Stimulated activated CD8-positive, alpha-beta memory T cell treated with anti-CD3 and anti-CD28 coated beads, Interleukin-12 subunit alpha, Interleukin-12 subunit beta, amount 100 ng/mL, for 4 hours (primary cell): ENCODE measurements around the gene DEPDC1B.
"Not testable (repeated sequence)": the region's sequence is repeated elsewhere in the genome, so short reads cannot be mapped to it uniquely, and the experiment has no call there.

Experiments
- DNase-seq: peaks from one replicate; pipeline ENCODE4 v3.0.0-alpha.2; 2020; ENCODE audit warnings: low read depth

Gene DEPDC1B

DNA sequence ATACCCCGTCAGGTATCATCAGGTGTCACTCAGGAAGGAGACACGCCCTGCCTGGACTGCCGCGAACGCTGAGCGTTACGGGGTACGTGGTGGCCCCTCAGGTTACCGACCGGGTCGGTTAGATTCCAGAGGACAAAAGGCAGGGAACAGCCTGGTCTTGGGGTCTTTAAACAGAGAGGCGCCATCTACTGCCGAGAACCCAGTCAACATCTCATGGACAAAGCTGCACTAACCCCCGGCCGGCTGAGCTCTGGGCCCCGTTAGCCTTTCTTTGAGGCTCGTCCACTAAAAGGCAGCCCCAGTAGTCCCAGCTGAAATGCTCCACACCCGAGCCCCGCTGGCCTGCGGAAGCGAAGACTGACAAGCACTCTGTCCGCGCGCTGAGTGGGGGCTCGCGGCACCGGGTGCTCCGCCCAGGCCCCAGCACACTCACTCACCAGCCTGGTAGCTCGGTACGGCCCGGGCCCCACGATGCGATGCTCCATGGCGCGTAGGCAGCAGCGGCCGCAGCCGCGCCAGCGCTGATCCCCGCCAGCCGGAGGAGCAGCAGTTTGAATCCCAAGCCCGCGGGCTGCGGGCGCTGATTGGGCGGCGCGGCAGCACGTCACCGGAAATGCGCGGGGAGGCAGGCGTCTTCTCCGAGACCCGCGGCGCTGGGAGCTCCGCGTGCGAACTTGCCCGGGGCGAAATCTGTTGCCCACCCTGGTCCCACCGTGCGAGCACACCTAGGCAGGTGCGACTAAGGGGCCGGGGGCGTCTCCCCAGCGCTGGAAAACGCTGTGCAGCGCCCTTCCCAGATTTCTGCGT is at the start of gene DEPDC1B:
TSS of gene DEPDC1B (minus strand) at position 558 of the 807 bp plus-strand sequence. CDS start at position 485, 73 bp downstream.
- DNase-seq = peak; percentile 78

DNA sequence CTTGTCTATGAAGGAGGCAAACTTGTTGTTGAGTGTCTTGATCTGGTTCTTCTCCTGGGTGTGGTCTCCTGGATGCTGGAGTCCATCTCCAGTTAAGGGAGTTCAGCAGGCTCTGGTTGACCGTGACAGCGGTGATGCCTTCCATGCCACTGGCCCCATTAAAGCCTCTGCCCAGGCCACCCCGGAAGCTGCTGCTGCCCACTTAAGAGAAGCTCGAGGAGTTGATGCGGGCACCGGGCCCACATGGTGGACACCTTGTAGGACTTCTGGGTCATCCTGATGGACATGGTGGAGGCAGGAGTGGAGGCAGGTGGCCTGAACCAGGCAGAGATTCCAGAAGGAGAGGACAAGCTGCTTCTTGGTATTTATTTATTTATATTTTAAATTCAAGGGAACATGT is 44.7 kb upstream of the DEPDC1B start:
- DNase-seq = no peak

DNA sequence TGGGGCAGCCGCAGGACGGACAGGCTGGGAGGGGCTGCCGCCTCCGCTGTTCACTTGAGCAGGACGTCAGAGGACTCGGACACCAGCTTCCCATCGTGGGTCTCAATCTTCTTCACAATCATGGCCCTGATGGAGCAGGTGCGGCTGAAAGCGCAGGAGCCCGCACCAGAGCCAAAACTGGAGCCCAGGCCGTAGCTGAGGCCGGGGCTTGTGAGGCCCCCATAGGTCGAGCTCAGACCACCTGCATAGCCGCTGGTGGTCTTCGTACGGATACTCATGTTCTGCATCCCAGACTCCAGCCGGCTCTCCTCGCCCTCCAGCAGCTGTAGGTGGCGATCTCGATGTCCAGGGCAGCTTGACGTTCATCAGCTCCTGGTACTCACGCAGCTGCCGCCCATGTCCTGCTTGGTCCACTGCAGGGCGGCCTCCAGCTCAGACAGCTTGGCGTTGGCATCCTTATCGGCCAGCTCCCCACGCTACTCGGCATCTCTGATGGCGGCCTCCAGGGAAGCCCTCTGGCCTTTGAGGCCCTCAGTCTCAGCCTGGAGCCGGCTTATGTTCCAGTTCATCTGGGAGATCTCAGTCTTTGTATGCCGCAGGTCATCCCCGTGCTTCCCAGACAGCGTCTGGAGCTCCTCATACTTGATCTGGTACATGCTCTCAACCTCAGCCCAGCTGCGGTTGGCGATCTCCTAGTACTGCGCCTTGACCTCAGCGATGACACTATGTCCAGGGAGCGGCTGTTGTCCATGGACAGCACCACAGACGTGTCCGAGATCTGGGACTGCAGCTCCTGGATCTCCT is 43.7 kb upstream of the DEPDC1B start:
- no peak for DNase-seq

DNA sequence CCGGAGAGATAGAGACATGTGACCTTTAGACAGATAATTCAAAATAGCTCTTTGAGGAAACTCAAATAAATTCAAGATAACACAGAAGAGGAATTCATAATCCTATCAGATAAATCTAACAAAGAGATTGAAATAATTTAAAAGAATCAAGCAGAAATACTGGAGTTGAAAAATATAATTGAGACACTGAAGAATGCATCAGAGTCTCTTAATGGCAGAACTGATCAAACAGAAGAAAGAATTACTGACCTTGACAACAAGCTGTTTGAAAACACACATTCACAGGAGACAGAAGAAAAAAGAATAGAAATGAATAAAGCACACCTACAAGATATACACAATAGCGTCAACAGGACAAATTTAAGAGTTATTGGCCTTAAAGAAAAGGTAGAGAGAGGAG is 40.4 kb upstream of the DEPDC1B start:
- DNase-seq = no peak

DNA sequence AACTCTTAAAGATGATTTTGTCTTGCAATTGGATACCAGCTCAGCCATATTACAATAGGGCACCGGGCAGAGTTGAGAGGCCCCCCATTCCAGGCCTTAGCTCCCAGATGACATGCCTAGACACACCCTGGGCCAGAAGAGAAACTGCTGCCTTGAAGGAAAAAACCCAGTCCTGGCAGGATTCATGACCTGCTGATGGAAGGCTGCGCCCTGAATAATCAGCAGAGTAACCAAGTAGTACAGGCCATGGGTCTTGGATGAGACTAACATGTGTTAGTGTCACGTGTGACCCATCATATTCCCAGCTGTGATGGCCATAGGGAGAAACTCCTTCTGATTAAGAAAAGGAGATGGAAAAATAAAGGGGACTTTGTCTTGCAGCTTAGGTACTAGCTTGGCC is 39.0 kb upstream of the DEPDC1B start:
- no peak for DNase-seq

DNA sequence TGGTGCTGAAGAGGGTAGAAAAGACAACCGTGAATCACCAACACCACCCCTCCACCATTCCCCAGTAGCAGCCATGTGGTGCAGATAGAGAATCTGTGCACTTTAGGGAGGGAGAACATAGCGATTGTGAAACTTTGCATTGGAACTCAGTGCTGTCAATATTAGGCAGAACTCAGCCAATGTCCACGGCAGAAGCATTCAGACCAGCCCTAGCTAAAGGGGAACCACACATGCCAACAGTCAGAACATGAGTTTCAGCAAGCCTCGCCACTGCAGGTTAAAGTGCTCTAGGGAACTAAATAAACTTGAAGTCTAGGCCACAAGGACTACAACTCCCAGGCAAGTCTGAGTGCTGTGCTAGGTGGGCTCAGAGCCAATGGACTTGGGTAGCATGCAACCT is 38.5 kb upstream of the DEPDC1B start:
- DNase-seq = no peak

- DNase-seq = not testable (repeated sequence)
Measured at GRCh38 chr5:60730858-60731257, 30.9 kb upstream of the DEPDC1B start.

GRCh38 chr5:60727033-60727679 is 27.2 kb upstream of the DEPDC1B start:
- no peak for DNase-seq

GRCh38 chr5:60724126-60724525 is 24.2 kb upstream of the DEPDC1B start:
- no peak for DNase-seq

DNA sequence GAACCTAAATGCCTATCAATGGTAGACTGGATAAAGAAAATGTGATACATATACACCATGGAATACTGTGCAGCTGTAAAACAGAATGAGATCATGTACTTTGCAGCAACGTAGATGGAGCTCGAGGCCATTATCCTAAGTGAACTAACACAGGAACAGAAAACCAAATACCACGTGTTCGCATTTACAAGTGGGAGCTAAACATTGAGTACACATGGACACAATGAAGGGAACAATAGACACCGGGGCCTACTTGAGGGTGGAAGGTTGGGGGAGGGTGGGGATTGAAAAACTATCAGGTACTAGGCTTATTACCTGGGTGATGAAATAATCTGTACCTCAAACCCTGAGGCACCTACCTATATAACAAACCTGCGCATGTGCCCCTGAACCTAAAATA is 22.4 kb upstream of the DEPDC1B start:
- DNase-seq = no peak

GRCh38 chr5:60719329-60719728 is 19.4 kb upstream of the DEPDC1B start:
- no peak for DNase-seq

DNA sequence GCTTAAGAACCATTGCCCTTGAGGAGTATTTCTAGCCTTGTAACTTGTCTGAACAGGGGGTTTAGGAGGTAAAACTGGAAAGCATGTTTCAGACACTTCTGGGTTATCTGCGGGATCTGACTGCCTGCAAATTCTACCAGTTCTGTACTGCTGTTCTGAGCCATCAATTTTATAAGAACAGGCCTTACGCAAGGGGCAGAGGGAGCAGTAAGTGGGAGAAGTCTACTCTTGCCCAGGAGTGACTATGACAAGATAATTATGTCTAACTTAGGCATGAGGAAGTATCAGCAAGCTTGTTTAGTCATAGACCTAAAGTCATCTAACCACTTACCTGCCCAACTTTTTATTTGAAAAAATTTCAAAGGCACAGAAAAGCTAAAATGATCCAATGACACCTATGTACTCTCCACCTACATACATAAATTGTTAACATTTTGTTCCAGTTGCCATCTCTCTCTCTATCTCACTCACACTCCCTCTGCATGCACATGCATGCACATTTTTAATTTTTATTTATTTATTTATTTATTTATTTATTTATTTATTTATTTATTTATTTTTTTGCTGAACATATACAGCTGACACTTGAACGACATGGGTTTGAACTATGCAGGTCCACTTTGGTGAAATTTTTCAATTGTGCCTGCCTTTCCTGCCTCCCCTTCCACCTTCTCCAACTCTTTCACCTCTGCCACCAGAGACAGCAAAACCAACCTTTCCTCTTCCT is 18.4 kb upstream of the DEPDC1B start:
- DNase-seq = no peak

GRCh38 chr5:60715201-60715928 is 15.4 kb upstream of the DEPDC1B start:
- not testable (repeated sequence) for DNase-seq

DNA sequence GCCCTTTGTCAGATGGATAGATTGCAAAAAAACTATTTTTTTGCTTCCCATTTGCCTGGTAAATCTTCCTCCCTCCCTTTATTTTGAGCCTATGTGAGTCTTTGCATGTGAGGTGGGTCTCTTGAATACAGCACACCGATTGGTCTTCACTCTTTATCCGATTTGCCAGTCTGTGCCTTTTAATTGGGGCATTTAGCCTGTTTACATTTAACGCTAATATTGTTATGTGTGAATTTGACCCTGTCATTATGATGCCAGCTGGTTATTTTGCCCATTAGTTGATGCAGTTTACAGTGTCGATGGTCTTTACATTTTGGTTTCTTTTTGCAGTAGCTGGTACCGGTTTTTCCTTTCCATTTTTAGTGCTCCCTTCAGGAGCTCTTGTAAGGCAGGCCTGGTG is 13.0 kb upstream of the DEPDC1B start:
- no peak for DNase-seq

- DNase-seq = not testable (repeated sequence)
Measured at GRCh38 chr5:60711892-60712291, 11.9 kb upstream of the DEPDC1B start.

GRCh38 chr5:60710362-60710761 is 10.4 kb upstream of the DEPDC1B start:
- no peak for DNase-seq

DNA sequence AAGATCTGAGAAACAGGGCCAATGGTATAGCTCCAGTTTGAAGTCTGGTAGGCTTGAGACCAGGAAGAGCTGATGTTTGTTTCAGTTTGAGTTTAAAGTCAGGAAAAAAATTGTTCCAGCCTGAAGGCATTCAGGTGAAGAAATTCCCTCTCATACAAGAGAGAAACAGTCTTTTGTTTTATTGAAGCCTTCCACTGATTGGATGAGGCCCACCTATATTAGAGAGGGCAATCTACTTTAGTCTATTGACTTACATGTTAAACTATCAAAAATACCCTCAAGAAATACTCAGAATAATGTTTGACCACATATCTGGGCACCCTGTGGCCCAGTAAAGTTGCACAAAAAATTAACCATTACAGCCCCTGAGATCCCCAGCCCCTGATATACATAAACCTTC is 5.2 kb upstream of the DEPDC1B start:
- DNase-seq = no peak

DNA sequence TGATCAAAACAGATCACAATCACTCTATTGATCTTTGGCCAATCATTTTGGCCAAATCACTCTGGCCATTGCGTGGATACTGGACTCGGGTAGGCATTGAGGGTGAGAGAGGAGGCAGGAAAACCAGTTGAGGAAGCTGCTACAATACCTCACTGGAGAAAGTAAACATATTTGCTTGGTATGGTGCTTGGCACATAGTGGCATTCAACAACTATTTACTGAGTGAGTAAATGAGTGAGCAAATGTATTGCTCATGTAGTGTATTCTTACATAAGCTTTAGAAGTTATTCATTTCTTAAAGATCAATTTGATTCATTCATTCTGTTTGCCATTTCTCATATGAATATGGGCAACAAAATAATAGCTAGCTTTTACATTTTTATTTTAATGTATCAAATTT is 4.0 kb upstream of the DEPDC1B start:
- no peak for DNase-seq

GRCh38 chr5:60701321-60701968 is 1.5 kb upstream of the DEPDC1B start:
- no peak for DNase-seq

DNA sequence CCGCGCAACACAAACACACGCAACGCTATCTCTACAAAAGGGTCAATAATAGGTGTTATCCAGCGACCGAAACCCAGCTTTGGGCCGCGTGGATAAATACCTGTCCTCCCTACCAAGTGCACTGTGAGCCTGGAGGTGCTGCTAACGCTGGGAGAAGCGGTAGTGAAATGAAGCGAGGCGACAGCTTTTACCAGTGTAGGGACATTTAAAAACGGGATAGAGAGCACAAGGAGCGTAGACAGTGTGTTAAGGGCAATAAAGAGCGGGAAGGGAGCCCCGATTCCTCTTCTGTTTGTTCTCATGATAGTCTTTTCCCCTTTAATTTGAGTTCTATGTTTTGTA is 421 bp upstream of the DEPDC1B start:
- no peak for DNase-seq

- DNase-seq = no peak
Measured at GRCh38 chr5:60699288-60699608, 718 bp downstream of the DEPDC1B start.
